DOHH2 (cell line): ENCODE measurements around the gene TTLL13.

Source experiments
- EZH2phosphoT487 ChIP-seq: fragments of 200-600 bp; sonication (generic); IDR thresholded peaks from 2 replicates; pipeline ENCODE4 v1.6.1; 2017; ENCODE audit warnings: borderline replicate concordance, mild to moderate bottlenecking, antibody characterized with exemption, low read length, moderate library complexity, mixed read lengths
- TF ChIP-seq, protein P1 (sequence below): fragments of 200-600 bp; sonication (generic); IDR thresholded peaks from one replicate; pipeline ENCODE4 v1.5.1; 2014; ENCODE audit warnings: antibody characterized with exemption, mild to moderate bottlenecking, low read depth, low read length; ENCODE audit not compliant: poor library complexity, severe bottlenecking

DNA sequence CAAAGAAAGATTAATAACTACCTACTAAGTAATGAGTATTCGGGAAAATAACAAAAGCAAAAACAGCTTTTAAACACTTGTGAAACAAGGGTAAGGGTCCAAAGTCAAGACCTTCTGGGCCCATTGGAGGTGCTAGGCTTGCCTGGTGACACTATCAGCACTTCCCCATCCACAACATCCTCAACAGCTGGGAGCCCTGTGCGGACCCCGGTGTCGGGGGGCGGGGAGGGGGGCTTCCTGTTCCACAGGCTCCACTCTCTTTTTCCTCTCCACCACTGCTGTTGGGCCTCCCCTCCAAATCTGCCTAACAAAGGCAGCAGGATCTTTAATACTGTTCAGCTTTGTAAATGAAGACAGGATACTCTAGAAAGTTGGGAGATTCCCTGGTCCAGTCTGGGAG is 37.7 kb downstream of the TTLL13 start:
- TF ChIP-seq, protein P1, sequence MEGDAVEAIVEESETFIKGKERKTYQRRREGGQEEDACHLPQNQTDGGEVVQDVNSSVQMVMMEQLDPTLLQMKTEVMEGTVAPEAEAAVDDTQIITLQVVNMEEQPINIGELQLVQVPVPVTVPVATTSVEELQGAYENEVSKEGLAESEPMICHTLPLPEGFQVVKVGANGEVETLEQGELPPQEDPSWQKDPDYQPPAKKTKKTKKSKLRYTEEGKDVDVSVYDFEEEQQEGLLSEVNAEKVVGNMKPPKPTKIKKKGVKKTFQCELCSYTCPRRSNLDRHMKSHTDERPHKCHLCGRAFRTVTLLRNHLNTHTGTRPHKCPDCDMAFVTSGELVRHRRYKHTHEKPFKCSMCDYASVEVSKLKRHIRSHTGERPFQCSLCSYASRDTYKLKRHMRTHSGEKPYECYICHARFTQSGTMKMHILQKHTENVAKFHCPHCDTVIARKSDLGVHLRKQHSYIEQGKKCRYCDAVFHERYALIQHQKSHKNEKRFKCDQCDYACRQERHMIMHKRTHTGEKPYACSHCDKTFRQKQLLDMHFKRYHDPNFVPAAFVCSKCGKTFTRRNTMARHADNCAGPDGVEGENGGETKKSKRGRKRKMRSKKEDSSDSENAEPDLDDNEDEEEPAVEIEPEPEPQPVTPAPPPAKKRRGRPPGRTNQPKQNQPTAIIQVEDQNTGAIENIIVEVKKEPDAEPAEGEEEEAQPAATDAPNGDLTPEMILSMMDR: no peak
- no peak for TF ChIP-seq EZH2phosphoT487
